Cardiac fibroblast (primary cell): Measurements from ENCODE around the gene C2orf78.
"Not testable (repeated sequence)": the region's sequence is repeated elsewhere in the genome, so short reads cannot be mapped to it uniquely, and the experiment has no call there.

Source experiments
- DNase-seq, 2 donors: peaks; one replicate each; pipeline versions ENCODE4 v3.0.0 to v3.0.0-alpha.2; 2010; ENCODE audit warnings: low read depth in 2 of 2
- H3K4me3 ChIP-seq, 2 donors: replicated peaks in 1 of 2; 1 replicate in 1 of 2; 2 replicates in 1 of 2; pipeline ENCODE4 v1.5.1; 2011; ENCODE audit warnings: low read depth in 2 of 2, low read length in 2 of 2, mild to moderate bottlenecking in 2 of 2, moderate library complexity in 1 of 2
- TF ChIP-seq, protein P1 (sequence below): IDR thresholded peaks from one replicate; pipeline ENCODE4 v1.5.1; 2011; ENCODE audit warnings: low read depth, mild to moderate bottlenecking, low read length, inconsistent platforms

Gene C2orf78

DNA sequence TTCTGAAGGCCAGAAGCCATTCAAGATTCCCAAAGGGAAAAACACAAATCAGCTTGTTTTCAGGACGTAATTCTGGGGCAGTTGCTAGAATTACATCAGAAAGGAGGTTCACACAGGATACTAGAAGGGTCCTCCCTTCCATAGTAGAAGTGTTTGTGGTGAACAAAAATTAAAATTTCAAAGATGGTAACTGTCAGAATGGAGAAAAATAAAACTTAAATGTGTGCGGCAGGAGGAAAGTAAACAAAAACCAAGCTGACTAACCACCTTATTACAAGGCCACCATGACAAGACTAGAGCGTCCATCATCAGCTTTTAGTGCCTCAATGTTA, 37.1 kb upstream of the C2orf78 start:
- no peak overlapping the region for H3K4me3 ChIP-seq
- TF ChIP-seq, protein P1, sequence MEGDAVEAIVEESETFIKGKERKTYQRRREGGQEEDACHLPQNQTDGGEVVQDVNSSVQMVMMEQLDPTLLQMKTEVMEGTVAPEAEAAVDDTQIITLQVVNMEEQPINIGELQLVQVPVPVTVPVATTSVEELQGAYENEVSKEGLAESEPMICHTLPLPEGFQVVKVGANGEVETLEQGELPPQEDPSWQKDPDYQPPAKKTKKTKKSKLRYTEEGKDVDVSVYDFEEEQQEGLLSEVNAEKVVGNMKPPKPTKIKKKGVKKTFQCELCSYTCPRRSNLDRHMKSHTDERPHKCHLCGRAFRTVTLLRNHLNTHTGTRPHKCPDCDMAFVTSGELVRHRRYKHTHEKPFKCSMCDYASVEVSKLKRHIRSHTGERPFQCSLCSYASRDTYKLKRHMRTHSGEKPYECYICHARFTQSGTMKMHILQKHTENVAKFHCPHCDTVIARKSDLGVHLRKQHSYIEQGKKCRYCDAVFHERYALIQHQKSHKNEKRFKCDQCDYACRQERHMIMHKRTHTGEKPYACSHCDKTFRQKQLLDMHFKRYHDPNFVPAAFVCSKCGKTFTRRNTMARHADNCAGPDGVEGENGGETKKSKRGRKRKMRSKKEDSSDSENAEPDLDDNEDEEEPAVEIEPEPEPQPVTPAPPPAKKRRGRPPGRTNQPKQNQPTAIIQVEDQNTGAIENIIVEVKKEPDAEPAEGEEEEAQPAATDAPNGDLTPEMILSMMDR: no peak

GRCh38 chr2:73749314-73749713, 34.7 kb upstream of the C2orf78 start:
- H3K4me3 ChIP-seq: no peak overlapping the region
- TF ChIP-seq, protein P1: no peak
- no peak for DNase-seq

More for the DNA sequence above, 37.1 kb upstream of the C2orf78 start:
- no peak for DNase-seq

GRCh38 chr2:73754332-73754731, 29.7 kb upstream of the C2orf78 start:
- not testable (repeated sequence) for DNase-seq, H3K4me3 ChIP-seq

- TF ChIP-seq, protein P1: no peak
- peak; percentile 48 to 91 for DNase-seq
- no peak overlapping the region for H3K4me3 ChIP-seq
Observed at GRCh38 chr2:73759285-73759764, 24.7 kb upstream of the C2orf78 start.

GRCh38 chr2:73759904-73760303, 24.1 kb upstream of the C2orf78 start:
- TF ChIP-seq, protein P1: no peak
- DNase-seq: peak; percentile 23 to 69
- H3K4me3 ChIP-seq: no peak overlapping the region

- peak in 1 of 2 donors; percentile 14 for DNase-seq
- H3K4me3 ChIP-seq: no peak overlapping the region
- TF ChIP-seq, protein P1: no peak
Observed at GRCh38 chr2:73762571-73762970, 21.4 kb upstream of the C2orf78 start.

GRCh38 chr2:73764945-73765344, 19.0 kb upstream of the C2orf78 start:
- no peak overlapping the region for H3K4me3 ChIP-seq
- DNase-seq: no peak
- TF ChIP-seq, protein P1: no peak
